RPMI8226 (cell line): ENCODE data around the gene LRRC34.

Source experiments
- DNase-seq: peaks from one replicate; pipeline ENCODE4 v3.0.0-alpha.2; 2015

The LRRC34 gene

GRCh38 chr3:169813757-169814517, 1.2 kb upstream of the LRRC34 start:
- DNase-seq, result peak; percentile 91

GRCh38 chr3:169813278-169813677, 574 bp upstream of the LRRC34 start:
- DNase-seq, result no peak

- no peak for DNase-seq
Observed at GRCh38 chr3:169811631-169812331, 923 bp downstream of the LRRC34 start.

GRCh38 chr3:169809230-169809795, 3.4 kb downstream of the LRRC34 start:
- no peak for DNase-seq

GRCh38 chr3:169804681-169805080, 8.0 kb downstream of the LRRC34 start:
- DNase-seq, result no peak

- DNase-seq, result no peak
Observed at GRCh38 chr3:169792359-169792758, 20.3 kb downstream of the LRRC34 start.

GRCh38 chr3:169790687-169791429, 21.8 kb downstream of the LRRC34 start:
- DNase-seq, result no peak

- no peak for DNase-seq
Observed at GRCh38 chr3:169790219-169790618, 22.5 kb downstream of the LRRC34 start.

GRCh38 chr3:169787791-169788190, 24.9 kb downstream of the LRRC34 start:
- DNase-seq, result no peak

GRCh38 chr3:169787120-169787519, 25.6 kb downstream of the LRRC34 start:
- no peak for DNase-seq

- DNase-seq, result no peak
Observed at GRCh38 chr3:169781209-169781855, 31.4 kb downstream of the LRRC34 start.

- no peak for DNase-seq
Observed at GRCh38 chr3:169780742-169781141, 32.0 kb downstream of the LRRC34 start.

- DNase-seq, result no peak
Observed at GRCh38 chr3:169777822-169778221, 34.9 kb downstream of the LRRC34 start.

- no peak for DNase-seq
Observed at GRCh38 chr3:169774186-169774585, 38.5 kb downstream of the LRRC34 start.

- DNase-seq, result peak; percentile 98
Observed at GRCh38 chr3:169772897-169773816, 39.5 kb downstream of the LRRC34 start, which contains the start of gene MYNN. TSS of gene MYNN (plus strand) at chr3:169773396. CDS start at chr3:169774296, 900 bp downstream.

- peak; percentile 88 for DNase-seq
Observed at GRCh38 chr3:169772305-169772896, 40.3 kb downstream of the LRRC34 start.

GRCh38 chr3:169771497-169772304, 41.0 kb downstream of the LRRC34 start:
- DNase-seq, result peak; percentile 88

GRCh38 chr3:169769287-169770181, 43.2 kb downstream of the LRRC34 start, which contains the start of gene ACTRT3:
TSS of gene ACTRT3 (minus strand) at chr3:169769561. CDS start at chr3:169769520, 41 bp downstream.
- peak; percentile 87 for DNase-seq
